Osteocyte (in vitro differentiated cells): ENCODE measurements around the gene TPSAB1. TPM values are rescaled to one million over a fixed set of nuclear protein-coding genes. Genes with fewer than 3 reads are reported as not detected.

Experiments used
- DNase-seq: peaks from one replicate; pipeline ENCODE4 v3.0.0; 2021; ENCODE audit warnings: mixed read lengths; ENCODE audit not compliant: unreplicated experiment; ENCODE audit errors: extremely low spot score
- H3K27ac Mint-ChIP-seq: one replicate; pipeline ENCODE4 v1.8.0; 2021; ENCODE audit warnings: mild to moderate bottlenecking, mixed read lengths; ENCODE audit not compliant: unreplicated experiment
- H3K27me3 Mint-ChIP-seq: one replicate; pipeline ENCODE4 v1.8.0; 2021; ENCODE audit warnings: mixed read lengths; ENCODE audit not compliant: unreplicated experiment
- H3K36me3 Mint-ChIP-seq: one replicate; pipeline ENCODE4 v1.8.0; 2021; ENCODE audit warnings: mixed read lengths; ENCODE audit not compliant: unreplicated experiment
- H3K4me1 Mint-ChIP-seq: one replicate; pipeline ENCODE4 v1.8.0; 2021; ENCODE audit warnings: mixed read lengths; ENCODE audit not compliant: unreplicated experiment
- H3K4me3 Mint-ChIP-seq: one replicate; pipeline ENCODE4 v1.8.0; 2021; ENCODE audit warnings: mild to moderate bottlenecking, moderate library complexity, mixed read lengths; ENCODE audit not compliant: unreplicated experiment
- H3K9me3 Mint-ChIP-seq: one replicate; pipeline ENCODE4 v1.8.0; 2021; ENCODE audit warnings: mixed read lengths; ENCODE audit not compliant: unreplicated experiment
- total RNA-seq: library from RNA; stranded (reverse); gene quantifications from 2 replicates; pipeline ENCODE4 v1.2.1, GENCODE V29; 2021
- TF ChIP-seq, protein P1 (sequence below): fragments of 200-600 bp; sonication (generic); IDR thresholded peaks from 2 replicates; pipeline ENCODE4 v1.5.0; 2021; ENCODE audit warnings: antibody characterized with exemption, mild to moderate bottlenecking, moderate library complexity

TPSAB1 gene
- total RNA-seq, 1 donor from 2014 or later: not detected

DNA sequence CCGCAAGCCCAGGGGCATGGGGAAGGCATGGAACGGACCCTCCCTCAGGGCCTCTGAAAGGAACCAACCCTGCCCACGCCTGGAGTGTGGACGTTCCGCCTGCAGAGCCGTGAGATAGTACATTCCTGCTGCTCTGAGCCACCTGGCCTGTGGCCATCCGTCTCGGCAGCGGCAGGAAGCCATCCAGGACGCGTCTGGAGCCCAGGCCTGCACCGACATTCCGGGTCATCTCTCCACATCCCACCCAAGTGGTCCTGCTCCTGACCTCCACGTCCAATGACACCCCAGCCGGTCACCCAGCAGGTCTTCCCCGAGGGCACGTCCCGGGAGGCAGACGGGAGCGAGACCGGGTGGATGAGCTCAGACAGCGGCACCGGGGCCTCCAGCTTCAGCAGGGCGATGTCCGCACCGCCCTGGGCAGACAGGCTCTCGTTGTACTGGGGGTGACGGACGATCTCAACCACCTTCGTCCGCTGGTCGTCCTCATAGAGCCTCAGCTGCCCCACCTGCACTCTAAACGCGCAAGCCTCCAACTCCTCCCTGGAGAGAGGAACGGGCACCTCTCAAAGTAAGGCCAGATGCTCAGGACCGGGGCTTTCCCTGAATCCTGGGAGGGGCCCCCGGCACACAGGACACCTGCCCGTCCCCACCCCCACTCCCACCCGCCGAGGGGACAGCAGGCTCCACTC lies 47.6 kb downstream of the TPSAB1 start:
- Mint-ChIP-seq H3K9me3 (no peaks in the 10 kb centered on the region), H3K36me3 (no peaks in the 10 kb centered on the region), H3K4me1 (peaks cover 3% of the 10 kb centered on the region), H3K27ac (no peak overlapping the region), H3K27me3 (peaks cover 36% of the 10 kb centered on the region), H3K4me3 (no peak overlapping the region)
- TF ChIP-seq, protein P1, sequence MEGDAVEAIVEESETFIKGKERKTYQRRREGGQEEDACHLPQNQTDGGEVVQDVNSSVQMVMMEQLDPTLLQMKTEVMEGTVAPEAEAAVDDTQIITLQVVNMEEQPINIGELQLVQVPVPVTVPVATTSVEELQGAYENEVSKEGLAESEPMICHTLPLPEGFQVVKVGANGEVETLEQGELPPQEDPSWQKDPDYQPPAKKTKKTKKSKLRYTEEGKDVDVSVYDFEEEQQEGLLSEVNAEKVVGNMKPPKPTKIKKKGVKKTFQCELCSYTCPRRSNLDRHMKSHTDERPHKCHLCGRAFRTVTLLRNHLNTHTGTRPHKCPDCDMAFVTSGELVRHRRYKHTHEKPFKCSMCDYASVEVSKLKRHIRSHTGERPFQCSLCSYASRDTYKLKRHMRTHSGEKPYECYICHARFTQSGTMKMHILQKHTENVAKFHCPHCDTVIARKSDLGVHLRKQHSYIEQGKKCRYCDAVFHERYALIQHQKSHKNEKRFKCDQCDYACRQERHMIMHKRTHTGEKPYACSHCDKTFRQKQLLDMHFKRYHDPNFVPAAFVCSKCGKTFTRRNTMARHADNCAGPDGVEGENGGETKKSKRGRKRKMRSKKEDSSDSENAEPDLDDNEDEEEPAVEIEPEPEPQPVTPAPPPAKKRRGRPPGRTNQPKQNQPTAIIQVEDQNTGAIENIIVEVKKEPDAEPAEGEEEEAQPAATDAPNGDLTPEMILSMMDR: no peak
- no peak for DNase-seq

DNA sequence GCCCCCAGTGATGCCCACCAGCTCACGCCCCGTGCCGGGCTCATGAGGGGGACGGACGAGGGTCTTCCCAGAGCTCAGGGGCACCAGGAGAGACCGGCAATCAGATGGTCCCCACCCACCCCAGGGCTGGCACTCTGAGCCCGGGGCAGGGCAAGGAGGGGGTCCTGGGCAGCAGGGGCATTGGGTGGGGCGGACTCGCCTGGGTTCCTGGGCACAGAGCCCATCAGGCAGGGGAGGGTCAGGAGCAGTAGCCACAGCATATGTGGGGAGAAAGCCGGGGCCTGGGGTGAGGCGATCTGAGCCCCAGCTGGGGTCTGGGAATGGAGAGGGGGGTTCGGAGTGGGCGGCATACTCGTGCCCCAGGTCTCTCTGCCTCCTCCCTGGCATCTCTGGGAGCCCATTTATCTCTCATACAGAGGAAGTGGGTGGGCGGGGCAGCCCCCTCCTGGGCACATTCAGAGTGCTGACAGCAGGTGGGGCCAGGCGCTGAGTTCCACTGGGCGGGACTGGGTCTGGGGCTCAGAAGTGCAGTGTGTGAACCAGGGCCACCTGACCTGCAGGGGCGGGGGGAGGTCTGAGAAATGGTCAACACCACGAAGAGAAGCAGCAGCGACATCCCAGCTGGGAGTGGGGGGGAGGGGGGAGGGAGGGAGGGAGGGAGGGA lies 48.4 kb downstream of the TPSAB1 start:
- DNase-seq: no peak
- Mint-ChIP-seq H3K9me3 (no peaks in the 10 kb centered on the region), H3K4me1 (no peaks in the 10 kb centered on the region), H3K27ac (no peak overlapping the region), H3K4me3 (no peak overlapping the region), H3K36me3 (no peaks in the 10 kb centered on the region), H3K27me3 (peaks cover 35% of the 10 kb centered on the region)
- TF ChIP-seq, protein P1: no peak

DNA sequence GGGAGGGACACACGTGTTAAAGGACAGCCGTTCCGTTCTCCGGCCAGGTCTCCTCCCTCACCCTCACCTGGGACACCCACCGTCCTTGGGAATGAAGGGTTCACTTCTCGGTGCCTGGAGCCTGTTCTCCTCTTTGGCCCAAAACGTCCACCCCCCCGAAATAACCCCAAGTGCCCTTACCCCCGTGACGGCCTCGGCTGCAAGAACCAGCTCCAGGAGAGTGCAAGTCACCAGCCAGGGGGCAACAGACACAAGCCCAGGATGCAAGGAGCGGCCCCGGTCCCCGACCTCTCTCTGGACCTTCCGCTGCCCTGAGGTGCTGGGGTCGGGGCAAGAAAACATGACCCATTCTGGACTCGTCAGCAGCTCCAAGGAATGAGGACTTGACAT lies 49.0 kb downstream of the TPSAB1 start:
- Mint-ChIP-seq H3K9me3 (no peaks in the 10 kb centered on the region), H3K4me3 (no peak overlapping the region), H3K27me3 (peaks cover 41% of the 10 kb centered on the region), H3K36me3 (no peaks in the 10 kb centered on the region), H3K27ac (no peak overlapping the region), H3K4me1 (no peaks in the 10 kb centered on the region)
- no peak for DNase-seq
- TF ChIP-seq, protein P1: no peak

DNA sequence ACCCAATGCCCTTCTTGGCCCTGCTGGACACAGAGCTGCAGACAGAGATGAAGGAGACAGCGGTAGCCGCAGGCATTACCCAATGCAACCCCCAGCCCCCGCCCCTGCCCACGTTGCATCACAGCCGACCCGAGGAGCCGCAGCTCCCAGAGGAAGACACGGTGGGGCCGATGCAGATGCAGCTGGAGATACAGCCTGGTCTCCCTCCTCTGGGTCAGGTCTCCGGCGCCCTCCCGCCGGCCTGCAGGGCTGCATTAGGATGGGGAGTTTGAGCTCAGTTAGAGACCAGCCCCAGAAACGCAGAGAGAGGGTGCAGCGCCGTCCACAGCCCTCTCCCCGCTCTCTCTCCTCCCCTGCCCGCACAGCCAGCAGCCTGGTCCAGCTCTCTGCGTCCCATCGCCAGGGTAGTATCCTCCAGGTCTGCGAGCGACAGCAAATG lies 49.6 kb downstream of the TPSAB1 start:
- Mint-ChIP-seq H3K4me3 (no peak overlapping the region), H3K27me3 (peaks cover 42% of the 10 kb centered on the region), H3K4me1 (no peaks in the 10 kb centered on the region), H3K36me3 (no peaks in the 10 kb centered on the region), H3K27ac (no peak overlapping the region), H3K9me3 (no peaks in the 10 kb centered on the region)
- TF ChIP-seq, protein P1: no peak
- DNase-seq: no peak

DNA sequence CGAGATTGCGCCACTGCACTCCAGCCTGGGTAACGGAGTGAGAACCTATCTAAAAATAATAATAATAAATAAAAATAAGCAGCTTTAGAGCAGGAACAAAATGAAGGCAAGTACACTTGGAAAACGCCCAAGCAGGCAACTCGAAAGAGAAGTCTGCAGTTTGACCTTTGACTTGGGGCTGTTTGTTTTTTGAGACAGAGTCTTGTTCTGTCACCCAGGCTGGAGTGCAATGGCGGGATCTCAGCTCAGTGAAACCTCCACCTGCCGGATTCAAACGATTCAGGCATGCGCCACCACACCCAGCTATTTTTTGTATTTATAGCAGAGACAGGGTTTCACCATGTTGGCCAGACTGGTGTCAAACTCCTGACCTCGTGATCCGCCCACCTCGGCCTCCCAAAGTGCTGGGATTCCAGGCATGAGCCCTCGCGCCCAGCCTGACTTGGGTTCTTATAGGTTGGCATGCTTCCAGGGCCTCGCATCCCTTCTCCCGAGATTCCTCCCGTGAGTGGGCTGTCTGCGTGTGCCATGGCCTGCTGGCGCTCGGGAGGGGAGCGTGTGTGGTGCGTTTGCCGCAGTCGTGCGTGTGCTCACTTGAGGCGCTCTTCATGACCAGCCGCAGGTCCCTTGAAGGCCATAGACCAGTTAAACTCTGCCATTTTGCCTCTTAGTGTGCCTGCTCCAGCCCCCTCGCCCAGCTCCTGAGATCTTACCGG lies 50.5 kb downstream of the TPSAB1 start:
- H3K36me3 Mint-ChIP-seq: no peaks in the 10 kb centered on the region

More for the DNA sequence above, 50.5 kb downstream of the TPSAB1 start:
- H3K4me1 Mint-ChIP-seq: no peaks in the 10 kb centered on the region
- H3K4me3 Mint-ChIP-seq: no peak overlapping the region
- DNase-seq: no peak
- peaks cover 43% of the 10 kb centered on the region for H3K27me3 Mint-ChIP-seq
- H3K27ac Mint-ChIP-seq: no peak overlapping the region
- TF ChIP-seq, protein P1: no peak
- no peaks in the 10 kb centered on the region for H3K9me3 Mint-ChIP-seq
